AG04450 (cell line): ENCODE results near the gene CRX. TPM values are rescaled to one million over a fixed set of nuclear protein-coding genes. Genes with fewer than 3 reads are reported as not detected.
"Not testable (repeated sequence)": the region's sequence is repeated elsewhere in the genome, so short reads cannot be mapped to it uniquely, and the experiment has no call there.

Source experiments
- CTCF ChIA-PET: fragments of 300-600, 350-600 bp; formaldehyde crosslinking; extraction: SDS; loops from one replicate; lab custom pipeline; 2022; ENCODE audit warnings: antibody characterized with exemption, inconsistent platforms; lab: Charles Lee
- POLR2A ChIA-PET: fragments of 350-600 bp; formaldehyde crosslinking; extraction: SDS; loops from one replicate; lab custom pipeline; 2021; ENCODE audit warnings: antibody characterized with exemption, inconsistent platforms; lab: Yijun Ruan, JAX
- DNase-seq: peaks from one replicate; pipeline ENCODE4 v3.0.0-alpha.2; 2011; ENCODE audit warnings: low read depth, low spot score
- H3K27ac ChIP-seq: one replicate; pipeline ENCODE4 v1.5.1; 2012; ENCODE audit warnings: low read depth, low read length, control low read depth
- H3K27me3 ChIP-seq: one replicate; pipeline ENCODE4 v1.6.0; 2012; ENCODE audit warnings: low read length; ENCODE audit not compliant: control insufficient read depth, insufficient read depth
- H3K4me3 ChIP-seq: 2 replicates; pipeline ENCODE4 v1.5.1; 2011; ENCODE audit warnings: mild to moderate bottlenecking, low read depth, low read length, control low read depth
- H3K9me3 ChIP-seq: 2 replicates; pipeline ENCODE4 v1.5.1; 2012; ENCODE audit warnings: low read length; ENCODE audit not compliant: control insufficient read depth, insufficient read depth
- polyA minus RNA-seq: library from RNA; depleted of rRNA, polyadenylated mRNA; stranded (reverse); fragments of >200 nt; gene quantifications from 2 replicates; pipeline ENCODE4 v1.2.3, GENCODE V29; 2011; rRNA and poly(A)+ RNA removed
- polyA plus RNA-seq: library from polyadenylated mRNA; depleted of rRNA; stranded (reverse); fragments of >200 nt; gene quantifications from 2 replicates; pipeline ENCODE4 v1.2.3, GENCODE V29; 2011; rRNA removed
- TF ChIP-seq, protein P1 (sequence below): IDR thresholded peaks from 2 replicates; pipeline ENCODE4 v1.5.1; 2011; ENCODE audit warnings: low read depth, low read length, control low read depth, inconsistent platforms

Gene CRX
- polyA plus RNA-seq (not detected in 2 replicates), polyA minus RNA-seq (not detected in 2 replicates)

GRCh38 chr19:47821460-47822020 is at the start of gene CRX:
TSS of gene CRX (plus strand) at chr19:47821937. CDS start at chr19:47834444, 12,507 bp downstream.
- CTCF ChIA-PET: no interaction called here
- H3K27ac ChIP-seq: no peak within 1 kb of the TSS
- peaks cover 36% of the 10 kb centered on the region for H3K27me3 ChIP-seq
- TF ChIP-seq, protein P1, sequence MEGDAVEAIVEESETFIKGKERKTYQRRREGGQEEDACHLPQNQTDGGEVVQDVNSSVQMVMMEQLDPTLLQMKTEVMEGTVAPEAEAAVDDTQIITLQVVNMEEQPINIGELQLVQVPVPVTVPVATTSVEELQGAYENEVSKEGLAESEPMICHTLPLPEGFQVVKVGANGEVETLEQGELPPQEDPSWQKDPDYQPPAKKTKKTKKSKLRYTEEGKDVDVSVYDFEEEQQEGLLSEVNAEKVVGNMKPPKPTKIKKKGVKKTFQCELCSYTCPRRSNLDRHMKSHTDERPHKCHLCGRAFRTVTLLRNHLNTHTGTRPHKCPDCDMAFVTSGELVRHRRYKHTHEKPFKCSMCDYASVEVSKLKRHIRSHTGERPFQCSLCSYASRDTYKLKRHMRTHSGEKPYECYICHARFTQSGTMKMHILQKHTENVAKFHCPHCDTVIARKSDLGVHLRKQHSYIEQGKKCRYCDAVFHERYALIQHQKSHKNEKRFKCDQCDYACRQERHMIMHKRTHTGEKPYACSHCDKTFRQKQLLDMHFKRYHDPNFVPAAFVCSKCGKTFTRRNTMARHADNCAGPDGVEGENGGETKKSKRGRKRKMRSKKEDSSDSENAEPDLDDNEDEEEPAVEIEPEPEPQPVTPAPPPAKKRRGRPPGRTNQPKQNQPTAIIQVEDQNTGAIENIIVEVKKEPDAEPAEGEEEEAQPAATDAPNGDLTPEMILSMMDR: no peak
- H3K4me3 ChIP-seq: no peak within 1 kb of the TSS
- no peak for DNase-seq
- H3K9me3 ChIP-seq: no peaks in the 10 kb centered on the region
- POLR2A ChIA-PET: no interaction called here

GRCh38 chr19:47776568-47776967 is 45.2 kb upstream of the CRX start:
- no peaks in the 10 kb centered on the region; the same call in 1 of the 2 replicates for H3K9me3 ChIP-seq
- CTCF ChIA-PET: interaction anchor here (1.4 to 2.1 kb wide), 2 partner anchors 11 to 64 kb away, joined by 5 to 7 read pairs; partner anchors contain the start of gene EHD2
- H3K27ac ChIP-seq: no peak overlapping the region
- no peak overlapping the region for H3K4me3 ChIP-seq
- DNase-seq: no peak
- POLR2A ChIA-PET: interaction anchor here (0.5 kb wide), 2 partner anchors 9 to 58 kb away, joined by 3 read pairs; no protein-coding TSS in a partner anchor
- TF ChIP-seq, protein P1: no peak
- no peaks in the 10 kb centered on the region for H3K27me3 ChIP-seq

- POLR2A ChIA-PET: interaction anchor here (0.6 kb wide), 1 partner anchor 414 kb away, joined by 3 read pairs; no protein-coding TSS in a partner anchor
- Histone ChIP-seq H3K4me3 (peak overlapping the region; percentile 94), H3K27ac (peak overlapping the region; percentile 94)
- H3K9me3 ChIP-seq, H3K27me3 ChIP-seq, DNase-seq, CTCF ChIA-PET: not testable (repeated sequence)
Observed at GRCh38 chr19:47777245-47778048, 44.3 kb upstream of the CRX start.

- ChIA-PET CTCF (no interaction called here), POLR2A (interaction anchor here (0.6 kb wide), 1 partner anchor 414 kb away, joined by 3 read pairs; no protein-coding TSS in a partner anchor)
- Histone ChIP-seq H3K27ac (peak within 1 kb of the TSS; percentile 94), H3K4me3 (peak within 1 kb of the TSS; percentile 94), H3K27me3 (no peaks in the 10 kb centered on the region), H3K9me3 (no peaks in the 10 kb centered on the region; the same call in 1 of the 2 replicates)
- TF ChIP-seq, protein P1: no peak
- peak; percentile 27 for DNase-seq
Observed at GRCh38 chr19:47778049-47778953, 43.4 kb upstream of the CRX start, which contains the start of gene SELENOW. TSS of gene SELENOW (plus strand) at chr19:47778703. CDS start at chr19:47778786, 83 bp downstream.

GRCh38 chr19:47778954-47779351 is 42.8 kb upstream of the CRX start:
- TF ChIP-seq, protein P1: no peak
- DNase-seq: no peak
- Histone ChIP-seq H3K27ac (no peak overlapping the region), H3K4me3 (peak overlapping the region; percentile 94), H3K9me3 (no peaks in the 10 kb centered on the region; the same call in 1 of the 2 replicates), H3K27me3 (no peaks in the 10 kb centered on the region)
- POLR2A ChIA-PET: no interaction called here
- CTCF ChIA-PET: interaction anchor here (0.6 kb wide), 1 partner anchor 14 kb away, joined by 3 read pairs; no protein-coding TSS in a partner anchor
